Activated naive CD4-positive, alpha-beta T cell treated with anti-CD3 and anti-CD28 coated beads, Interleukin-2, amount 50 U/mL, for 16 hours (primary cell): Measurements from ENCODE around the gene RAB3A.
A peak's percentile ranks its signal among the peaks of the same experiment; 100 is the strongest.
"Not testable (repeated sequence)": the region's sequence is repeated elsewhere in the genome, so short reads cannot be mapped to it uniquely, and the experiment has no call there.

ENCODE experiments used
- DNase-seq: peaks from one replicate; pipeline ENCODE4 v3.0.0-alpha.2; 2020

The RAB3A gene

DNA sequence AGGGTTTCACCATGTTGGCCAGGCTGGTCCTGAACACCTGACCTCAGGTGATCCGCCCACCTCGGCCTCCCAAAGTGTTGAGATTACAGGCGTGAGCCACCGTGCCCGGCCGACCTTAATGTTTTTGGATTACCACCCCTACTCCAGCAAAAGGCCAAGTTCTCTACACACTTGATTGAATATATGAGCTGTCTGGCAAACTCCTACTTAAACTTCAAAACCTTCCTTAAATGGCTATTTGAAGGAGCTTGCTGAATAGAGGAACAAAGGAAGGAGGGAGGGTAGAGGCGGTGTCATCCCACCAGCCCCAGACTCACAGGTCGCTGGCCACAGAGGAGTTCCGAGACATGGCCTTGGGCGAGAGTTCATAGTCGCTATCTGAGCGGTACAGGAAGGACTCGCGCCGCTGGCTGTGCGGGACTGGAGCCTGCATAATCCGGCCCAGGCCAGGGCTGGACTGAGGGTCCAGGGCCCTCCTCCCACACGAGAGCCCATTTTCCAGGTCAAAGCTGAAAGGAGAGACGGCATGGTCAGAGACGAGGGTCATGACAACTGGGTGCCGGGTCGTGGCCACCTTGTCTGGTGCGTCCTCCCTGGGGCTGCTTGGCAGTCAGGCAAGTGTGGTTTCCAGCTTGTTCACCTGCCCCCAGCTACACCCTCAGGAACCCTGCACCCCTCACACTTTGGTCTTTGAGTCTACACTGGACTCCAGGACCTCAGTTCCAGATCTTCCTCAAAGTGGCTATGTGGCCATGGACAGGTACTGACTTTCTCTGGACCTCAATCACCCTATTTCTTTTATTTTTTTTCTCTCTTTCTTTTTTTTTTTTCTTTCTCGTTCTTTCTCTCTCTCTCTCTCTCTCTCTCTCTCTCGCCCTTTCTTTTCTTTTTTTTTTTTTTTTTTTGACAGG, 18.2 kb upstream of the RAB3A start:
- no peak for DNase-seq

DNA sequence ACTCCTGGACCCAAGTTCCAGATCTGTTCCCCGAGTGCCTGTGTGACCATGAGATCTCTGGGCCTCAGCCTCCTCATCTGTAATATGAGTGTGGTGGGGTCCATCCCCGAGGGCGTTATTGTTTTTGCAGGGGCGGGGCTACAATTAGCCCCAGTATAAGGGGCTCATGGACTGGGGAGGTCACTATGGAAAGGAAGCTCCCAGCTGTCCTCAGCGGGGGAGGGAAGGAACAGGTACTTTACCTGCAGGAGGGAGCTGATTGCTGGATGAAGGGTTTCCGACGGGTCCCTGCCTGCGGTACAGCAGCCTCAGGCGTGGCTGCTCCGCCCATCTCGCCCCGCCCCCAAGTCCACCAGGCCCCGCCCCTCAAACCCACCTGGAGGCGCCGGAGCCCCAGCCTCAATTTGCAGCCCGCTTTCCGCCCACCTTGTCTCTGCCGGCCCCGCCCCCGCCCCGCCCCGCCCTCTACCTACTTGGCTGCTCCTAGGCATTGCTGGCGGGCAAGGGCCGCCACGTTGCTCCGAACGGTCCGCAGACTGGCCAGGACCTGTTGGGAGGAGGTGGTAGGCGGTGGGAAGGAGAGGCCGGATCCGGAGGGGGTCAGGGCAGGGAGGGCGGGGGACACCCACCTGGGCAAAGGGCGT, 16.9 kb upstream of the RAB3A start:
- no peak for DNase-seq

DNA sequence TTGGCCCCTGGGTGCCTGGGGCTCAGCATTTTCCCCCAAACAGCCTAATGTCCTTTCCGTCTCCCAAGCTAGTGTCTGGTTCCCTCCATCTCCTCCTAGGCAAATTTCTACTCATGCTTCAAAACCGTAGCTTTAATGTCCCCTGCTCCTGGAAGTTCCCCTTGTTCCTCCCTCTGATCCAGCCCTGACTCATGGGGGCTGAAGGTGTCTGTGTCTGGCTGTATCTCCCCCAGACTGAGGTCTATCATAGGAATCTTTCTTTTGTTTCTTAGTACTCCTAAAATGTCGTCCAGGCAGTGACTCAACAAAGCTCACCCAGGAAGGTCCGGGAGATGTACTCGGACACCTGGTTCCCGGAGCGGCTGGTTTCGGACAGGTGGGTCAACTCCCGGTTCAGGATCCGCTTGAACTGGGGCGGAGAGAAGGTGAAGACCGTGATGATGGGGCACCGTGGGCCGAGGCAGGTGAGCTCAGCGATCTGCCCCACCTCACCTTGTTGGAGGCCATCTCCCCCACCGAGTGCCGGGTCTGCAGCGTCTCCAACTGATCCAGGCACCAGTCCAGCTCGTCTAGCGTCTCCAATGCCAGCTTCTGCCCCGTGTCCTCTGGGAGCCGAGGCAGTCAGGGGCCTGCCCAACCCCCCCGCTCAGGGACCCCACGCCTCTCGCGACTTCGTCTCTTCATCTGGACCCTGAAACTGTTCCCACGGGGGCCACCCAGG, 16.2 kb upstream of the RAB3A start:
- no peak for DNase-seq

DNA sequence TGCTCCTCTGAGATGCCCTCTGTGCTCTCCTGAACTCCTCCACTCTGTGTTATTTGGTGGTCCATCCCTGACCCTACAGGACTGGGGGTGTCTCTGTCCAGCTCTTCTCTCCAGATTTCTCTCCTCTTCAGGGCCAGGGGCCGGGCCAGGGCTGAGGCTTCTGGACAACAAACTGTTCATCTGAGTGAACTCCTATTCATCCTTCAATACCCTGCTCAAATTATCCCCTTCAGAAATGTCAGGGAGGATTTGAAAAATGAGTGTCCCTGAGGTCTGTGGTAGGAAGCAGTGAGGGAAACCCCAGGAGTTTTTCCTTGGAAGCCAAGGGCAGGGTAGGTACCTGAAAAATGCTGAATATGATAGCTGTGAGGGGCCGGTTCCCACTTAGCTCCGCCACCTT, 14.8 kb upstream of the RAB3A start:
- DNase-seq = no peak

DNA sequence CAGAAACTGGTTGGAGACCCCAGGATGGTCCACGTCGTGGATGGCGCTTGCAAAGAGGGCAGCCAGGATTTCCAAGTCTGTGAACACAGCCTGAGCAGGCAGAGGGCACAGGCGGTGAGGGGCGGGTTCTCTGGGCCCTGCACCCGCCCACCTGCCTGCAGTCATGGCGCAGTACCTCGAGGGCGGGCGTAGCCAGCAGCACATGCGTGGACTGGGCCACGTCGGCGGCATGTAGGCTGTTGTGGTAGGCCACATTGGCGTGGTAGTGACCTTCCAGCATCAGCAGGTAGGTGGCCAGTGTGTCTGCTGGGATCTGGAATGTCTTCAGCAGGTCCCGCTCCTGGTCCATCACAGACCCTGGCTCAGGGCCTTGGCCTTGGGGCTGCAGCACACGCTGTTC, 14.3 kb upstream of the RAB3A start:
- no peak for DNase-seq

DNA sequence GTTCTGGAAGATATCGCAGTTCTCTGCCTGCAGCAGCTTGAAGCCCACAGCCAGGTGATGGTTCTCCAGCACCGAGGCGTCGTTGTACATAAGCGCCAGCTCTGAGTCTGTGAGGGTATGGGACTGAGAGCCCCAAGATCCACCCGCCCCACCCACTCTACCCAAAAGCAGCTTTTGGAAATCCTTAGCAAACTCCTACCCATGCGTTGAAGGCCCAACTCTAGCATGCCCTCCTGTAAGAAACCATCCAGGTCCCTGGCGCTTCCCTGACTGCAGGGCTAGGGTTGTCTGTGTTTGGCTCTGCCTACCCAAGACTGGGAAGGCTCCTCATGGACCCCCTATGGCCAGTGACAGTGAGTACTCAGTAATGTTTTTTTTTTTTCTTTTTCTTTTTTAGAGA, 12.9 kb upstream of the RAB3A start:
- DNase-seq = no peak

DNA sequence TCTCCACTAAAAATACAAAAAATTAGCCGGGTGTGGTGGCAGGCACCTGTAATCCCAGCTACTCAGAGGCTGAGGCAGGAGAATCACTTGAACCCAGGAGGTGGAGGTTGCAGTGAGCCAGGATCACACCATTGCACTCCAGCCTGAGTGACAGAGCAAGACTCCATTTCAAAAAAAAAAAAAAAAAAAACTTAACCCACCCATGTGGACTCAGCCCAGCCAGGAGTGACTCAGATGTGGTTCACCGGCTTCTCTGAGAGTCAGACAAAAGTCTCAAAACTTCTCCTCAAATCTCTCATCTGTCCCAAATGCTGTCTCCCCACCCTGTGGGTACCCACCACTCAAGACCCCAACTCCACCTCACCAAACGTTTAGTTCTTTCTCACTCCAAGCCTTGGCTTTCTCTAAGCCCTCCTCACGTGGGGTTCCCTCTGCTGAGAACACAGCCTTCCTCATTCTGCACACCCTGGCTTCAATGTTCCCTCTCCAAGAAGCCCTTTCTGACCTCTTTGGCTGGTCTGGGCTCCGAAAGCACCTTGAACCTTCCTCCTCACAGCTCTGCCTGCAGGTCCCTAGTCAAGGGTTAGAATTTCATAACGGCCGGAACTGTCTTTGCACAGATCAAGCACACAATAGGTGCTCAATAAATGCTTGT, 11.1 kb upstream of the RAB3A start:
- no peak for DNase-seq

DNA sequence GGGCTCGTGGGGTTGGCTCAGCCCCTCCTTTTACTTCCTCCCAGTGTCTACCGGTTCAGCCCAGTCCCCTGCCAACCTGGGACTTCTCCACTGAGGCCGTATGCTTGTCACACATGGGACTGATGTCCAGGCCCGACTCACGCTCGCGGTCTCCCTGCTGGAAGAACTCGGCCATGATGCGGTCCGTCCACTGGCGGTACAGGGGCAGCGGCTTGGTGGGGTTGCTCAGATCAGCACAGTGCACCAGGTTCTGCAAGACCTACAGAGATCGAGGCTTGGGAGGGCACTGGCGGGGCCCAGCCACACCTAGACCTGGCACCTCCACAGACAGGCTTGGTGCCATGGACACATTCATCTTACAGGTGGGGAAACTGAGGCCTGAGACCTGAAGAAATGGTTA, 7.8 kb upstream of the RAB3A start:
- DNase-seq = no peak

DNA sequence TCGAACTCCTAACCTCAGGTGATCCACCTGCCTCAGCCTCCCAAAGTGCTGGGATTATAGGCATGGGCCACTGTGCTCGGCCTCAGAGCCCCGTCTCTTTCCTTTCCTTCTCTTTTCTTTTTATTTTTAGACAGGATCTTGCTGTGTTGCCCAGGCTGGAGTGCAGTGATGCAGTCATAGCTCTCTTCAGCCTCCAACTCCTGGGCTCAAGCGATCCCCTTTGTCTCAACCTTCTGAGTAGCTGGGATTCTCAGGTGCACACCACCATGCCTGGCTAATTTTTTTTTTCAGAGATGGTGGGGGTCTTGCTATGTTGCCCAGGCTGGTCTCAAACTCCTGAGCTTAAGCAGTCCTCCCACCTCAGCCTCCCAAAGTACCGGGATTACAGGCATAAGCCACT, 6.1 kb upstream of the RAB3A start:
- not testable (repeated sequence) for DNase-seq

DNA sequence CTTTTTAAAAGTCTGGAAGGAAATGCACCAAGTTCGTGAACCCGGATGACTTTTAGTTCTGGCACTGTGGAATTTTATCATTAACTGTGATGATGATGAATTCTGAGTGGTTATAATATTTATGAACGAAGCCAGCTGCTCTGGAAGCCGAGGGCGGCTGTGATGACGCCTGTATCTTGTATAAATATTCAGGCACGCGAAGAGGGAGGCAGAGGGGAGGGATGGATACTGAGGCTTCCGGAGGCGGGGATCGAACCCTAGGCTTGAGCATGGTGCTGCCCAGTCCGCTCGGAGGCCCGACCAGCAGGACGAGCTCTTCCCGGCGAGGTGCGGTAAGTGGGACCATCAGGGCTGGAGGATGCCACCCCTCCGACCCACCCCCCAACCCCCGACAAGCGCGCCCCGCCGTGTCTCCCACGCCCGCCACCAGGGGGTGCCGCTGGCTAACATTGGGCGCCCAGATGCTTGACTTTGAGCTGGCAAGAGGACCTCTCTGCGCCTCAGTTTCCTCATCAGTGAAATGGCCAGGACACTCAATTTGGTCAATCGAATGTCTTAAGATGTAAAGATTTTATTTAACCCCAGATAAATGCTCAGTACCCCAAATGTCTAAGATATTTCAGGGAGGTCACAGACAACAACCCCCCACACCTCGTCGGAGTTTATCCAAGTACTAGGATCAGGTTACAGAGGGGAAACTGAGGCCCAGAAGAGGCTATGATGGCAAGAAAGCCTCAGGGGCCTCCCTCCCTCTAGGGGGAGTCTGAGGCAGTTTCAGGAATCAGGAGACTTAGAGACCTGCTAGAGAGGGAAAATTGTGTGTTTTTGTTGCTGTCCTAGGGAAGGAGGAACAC, 4.5 kb upstream of the RAB3A start:
- peak; percentile 63 for DNase-seq

DNA sequence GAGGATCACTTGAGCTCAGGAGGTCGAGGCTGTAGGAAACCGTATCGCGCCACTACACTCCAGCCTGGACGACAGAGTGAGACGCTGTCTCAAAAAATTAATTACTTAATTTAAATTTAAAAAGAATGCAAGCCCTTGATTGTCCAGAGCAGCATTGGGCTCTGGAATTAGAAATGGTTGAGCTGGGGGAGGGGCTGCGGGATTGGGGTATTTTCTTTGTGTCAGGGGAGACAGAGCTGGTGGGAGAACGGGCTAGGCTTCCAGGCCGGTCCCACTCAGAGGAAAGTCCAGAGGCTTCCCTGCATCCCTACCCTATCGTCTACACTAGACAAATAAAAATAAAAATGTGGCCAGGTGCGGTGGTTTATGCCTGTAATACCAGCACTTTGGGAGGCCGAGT, 2.2 kb upstream of the RAB3A start:
- no peak for DNase-seq

DNA sequence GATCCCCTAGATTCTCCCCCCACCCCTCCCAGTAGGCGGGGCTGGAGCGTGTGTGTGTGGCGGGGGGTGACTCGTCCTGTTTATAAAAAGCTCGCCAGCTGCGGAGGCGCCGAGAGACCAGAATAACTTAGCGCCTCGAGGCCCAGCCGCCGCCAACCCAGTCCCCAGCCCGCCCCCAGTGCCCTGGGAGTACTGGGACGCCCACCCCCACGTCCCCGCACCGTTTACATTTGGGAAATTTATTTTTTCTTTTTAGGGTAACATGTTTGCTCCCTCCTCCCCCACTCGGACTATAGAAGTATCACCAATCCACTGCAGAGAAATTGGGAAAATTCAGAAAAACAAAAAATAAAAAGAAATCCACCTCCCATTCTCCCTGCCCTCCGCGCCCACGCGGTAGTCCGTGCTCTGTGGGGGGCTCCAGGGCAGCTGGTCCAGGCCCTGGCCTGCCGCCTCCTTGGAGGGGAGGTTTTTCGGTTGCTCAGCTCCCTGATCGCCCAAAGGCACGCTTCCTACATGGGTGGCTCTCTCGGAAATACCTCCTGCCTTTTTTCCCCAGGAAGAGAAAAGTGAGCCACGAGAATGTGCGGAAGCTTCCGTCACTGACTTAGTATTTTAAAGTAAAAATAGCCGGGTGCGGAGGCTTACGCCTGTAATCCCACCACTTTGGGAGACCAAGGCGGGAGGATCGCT, 1.5 kb upstream of the RAB3A start:
- peak; percentile 67 for DNase-seq

DNA sequence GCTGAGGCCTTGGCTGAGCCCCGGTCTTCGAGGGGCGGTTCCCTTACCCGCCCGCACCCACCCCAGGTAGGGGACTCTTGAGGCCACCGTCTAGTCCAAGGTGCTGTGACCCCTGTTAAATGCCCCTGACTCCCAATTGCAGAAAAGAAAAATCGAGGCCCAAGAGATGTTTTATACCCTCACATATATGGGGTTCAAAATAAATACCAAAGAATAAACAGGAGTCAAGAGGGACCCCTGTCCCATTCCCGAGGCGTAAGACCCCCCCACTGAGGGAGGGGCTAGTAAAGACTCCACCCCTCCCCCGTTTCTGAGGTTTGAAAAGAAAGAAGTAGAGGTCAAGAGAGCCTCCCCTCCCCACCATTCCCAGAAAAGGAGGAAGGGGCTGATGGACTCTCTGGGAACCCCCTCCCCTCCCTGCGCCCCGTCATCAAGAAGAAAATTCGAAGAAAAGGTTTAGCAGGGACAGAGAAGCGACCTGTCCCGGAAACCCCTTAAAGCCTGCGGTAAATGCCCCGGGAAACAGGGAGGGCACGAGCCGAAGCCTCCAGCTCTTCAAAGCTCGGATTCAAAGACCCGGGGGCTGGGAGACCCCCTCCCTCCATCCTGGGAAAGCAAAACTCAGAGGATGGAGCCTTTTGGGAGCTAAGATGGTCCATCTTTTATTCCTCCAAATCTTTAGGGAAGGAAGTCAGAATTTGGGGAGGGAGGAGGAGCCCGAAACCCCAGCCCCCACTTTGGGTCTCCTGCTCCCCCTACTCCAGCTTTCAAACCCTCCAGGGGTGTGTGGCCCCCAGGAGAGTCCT, 755 bp upstream of the RAB3A start:
- peak; percentile 49 for DNase-seq

DNA sequence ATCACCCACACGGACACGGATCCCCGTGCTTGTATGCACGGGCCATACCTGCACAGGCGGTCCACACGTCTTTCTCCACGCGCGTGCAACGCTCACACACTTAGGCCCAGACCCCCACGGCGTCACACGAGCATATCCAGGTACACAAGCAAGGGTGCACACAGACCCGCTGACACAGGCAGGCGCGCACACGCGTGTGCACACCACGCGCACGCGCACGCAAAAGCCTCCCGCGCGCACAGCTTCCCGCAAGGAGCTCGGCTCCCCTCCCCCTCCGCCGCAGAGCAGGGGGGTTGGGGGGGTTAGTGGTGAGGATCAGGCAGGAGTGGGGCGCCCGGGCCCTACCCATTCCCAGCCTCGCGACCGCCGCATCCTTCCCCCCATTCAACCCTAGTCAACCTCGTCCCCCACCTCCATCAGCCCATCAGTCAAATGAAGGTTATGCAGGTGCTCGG, 407 bp downstream of the RAB3A start:
- peak; percentile 54 for DNase-seq

DNA sequence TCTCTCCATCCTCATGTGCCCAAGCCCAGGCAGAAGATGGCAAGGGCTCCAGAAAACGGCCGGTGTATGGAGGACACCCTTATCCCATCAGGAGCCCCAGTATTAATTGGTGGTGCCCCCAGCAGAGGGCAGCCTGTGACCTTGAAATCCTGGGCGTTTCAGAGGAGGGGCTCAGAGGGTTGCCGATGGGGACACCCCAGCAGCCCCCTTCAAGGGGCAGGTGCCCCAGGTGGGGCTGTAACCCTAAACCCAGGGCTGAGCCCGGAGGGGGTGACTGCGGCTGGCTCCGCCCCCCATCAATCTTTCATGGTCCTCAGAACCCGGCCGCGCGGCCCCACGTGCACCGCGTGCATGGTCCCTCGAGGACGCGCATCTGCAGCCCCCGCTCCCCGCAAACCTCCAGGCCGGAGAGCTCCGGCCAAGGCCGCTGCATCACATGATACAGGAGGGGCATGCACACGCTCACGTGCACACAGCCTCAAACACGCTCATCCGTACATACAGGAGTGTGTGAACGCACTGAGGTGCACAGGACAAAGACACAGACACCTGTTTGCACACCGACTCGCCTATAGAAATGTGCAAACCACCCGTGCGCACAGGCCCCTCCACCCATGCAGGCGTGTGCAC, 949 bp downstream of the RAB3A start:
- DNase-seq = peak; percentile 39

DNA sequence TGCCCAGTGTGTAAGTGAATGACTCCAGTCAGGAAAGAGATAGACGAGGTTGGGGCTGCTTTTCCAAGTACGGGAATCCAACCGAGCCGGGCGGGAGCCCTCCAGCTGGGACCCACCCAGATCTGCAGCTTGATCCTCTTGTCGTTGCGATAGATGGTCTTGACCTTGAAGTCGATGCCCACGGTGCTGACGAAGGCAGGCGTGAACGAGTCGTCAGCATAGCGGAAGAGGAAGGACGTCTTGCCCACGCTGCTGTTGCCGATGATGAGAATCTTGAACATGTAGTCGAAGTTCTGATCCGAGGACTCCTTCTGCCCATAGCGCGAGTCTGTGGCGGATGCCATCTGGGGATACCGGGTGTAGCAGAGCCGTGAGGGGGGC, 1.5 kb downstream of the RAB3A start:
- no peak for DNase-seq

DNA sequence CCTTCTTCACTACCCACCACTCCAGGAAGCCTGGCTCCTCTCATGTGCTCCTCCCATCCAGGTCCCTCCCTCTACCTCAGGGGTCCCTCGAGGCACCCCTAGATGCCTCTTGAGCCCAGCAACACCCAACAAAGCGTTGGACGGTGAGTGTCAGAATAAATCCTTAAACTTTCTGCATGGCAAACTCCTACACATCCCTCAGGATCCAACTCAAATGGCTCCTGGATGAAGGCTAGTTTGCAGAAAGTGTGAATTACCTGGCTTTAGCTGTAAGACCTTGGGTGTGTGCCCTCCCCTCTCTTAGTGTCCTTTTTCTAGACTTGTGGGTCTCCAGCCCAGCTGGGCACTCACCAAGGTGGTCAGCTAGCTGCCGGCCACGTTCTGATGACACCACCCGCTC, 5.5 kb downstream of the RAB3A start:
- DNase-seq = no peak

DNA sequence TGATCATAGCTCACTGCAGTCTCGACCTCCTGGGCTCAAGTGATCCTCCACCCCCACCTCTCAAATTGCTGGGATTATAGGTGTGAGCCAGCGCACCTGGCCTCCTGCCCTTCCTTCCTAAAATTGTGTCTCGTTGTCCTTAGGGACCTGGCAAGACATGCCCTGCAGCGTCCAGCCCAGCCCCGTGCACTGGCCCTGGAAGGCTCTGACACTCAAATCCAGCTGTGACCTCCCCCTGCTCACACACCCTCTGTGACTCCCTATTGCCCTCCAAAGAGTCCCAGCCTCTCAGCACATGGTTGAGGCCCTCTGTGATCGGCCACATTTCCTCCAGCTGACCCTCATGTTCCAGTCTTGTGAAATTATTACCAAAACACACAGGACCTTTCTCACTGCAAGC, 5.9 kb downstream of the RAB3A start:
- no peak for DNase-seq

DNA sequence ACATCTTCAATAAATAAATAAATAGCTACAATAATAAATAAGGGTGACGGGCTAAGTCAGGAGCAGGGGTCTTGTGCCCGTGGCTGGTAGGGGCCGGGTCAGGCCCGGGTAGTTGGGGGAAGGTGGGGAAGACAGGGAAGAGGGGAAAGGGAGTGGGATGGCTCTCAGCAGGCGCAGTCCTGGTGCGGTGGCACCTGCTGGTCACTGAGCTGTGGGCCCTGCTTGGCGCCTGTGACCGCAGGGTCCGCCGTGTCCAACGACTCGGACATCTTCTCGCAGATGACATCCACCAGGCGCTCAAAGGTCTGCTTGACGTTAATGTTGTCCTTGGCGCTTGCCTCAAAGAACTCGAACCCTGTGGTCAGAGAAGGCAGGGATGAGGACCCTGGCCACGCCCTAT, 6.5 kb downstream of the RAB3A start:
- no peak for DNase-seq

DNA sequence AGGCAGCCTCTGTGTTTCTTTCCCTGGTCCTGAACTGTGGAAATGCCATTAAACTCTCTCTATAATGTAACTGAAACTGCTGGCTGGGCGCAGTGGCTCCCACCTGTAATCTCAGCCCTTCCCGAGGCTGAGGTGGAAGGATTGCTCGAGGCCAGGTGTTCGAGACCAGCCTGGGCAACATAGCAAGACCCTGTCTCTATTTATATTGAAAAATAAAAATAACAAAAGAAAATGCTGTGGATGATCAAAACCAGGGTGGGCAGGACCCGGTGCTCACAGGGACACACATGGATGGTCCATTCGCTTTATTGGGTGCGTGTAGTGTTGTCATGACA, 7.4 kb downstream of the RAB3A start:
- DNase-seq = no peak
